ENCODE measurements around the gene MEIS3. TPM values are rescaled to one million over a fixed set of nuclear protein-coding genes. Genes with fewer than 3 reads are reported as not detected.

MEIS3 gene
- 27.1 and 61.9 TPM in 2 replicates for total RNA-seq

GRCh38 chr19:47419030-47419783 is at the start of gene MEIS3:
MEIS3 (minus strand) TSS chr19:47419527; CDS start chr19:47419081, 446 bp downstream.

Other genes starting within 250 kb of the MEIS3 start
- gene BBC3, start 188.3 kb downstream of the MEIS3 start, total RNA-seq: 20.8 and 44.3 TPM in 2 replicates
- 8.9 and 10.6 TPM in 2 replicates for gene CCDC9, start 163.0 kb downstream of the MEIS3 start, total RNA-seq
- 2.5 and 4.0 TPM in 2 replicates for gene INAFM1, start 144.6 kb downstream of the MEIS3 start, total RNA-seq
- 0.17 TPM in 1 of 2 replicates, not detected in the other for gene C5AR1, start 109.7 kb downstream of the MEIS3 start, total RNA-seq
- gene C5AR2, start 87.4 kb downstream of the MEIS3 start, total RNA-seq: not detected in 2 replicates
- gene DHX34, start 70.2 kb downstream of the MEIS3 start, total RNA-seq: 11.9 and 14.4 TPM in 2 replicates
- gene SLC8A2, start 52.4 kb upstream of the MEIS3 start, total RNA-seq: 0.33 TPM in 1 of 2 replicates, not detected in the other
- 5.4 and 8.1 TPM in 2 replicates for gene KPTN, start 64.7 kb upstream of the MEIS3 start, total RNA-seq
- 89.8 and 98.9 TPM in 2 replicates for gene NAPA, start 95.5 kb upstream of the MEIS3 start, total RNA-seq
- gene ZNF541, start 153.6 kb upstream of the MEIS3 start, total RNA-seq: under 0.01 TPM in 1 of 2 replicates, not detected in the other
- gene BICRA, start 189.6 kb upstream of the MEIS3 start, total RNA-seq: 5.8 and 10.3 TPM in 2 replicates